Fibroblast of skin of right biceps (primary cell): ENCODE results near the gene TAOK2.
A peak's percentile ranks its signal among the peaks of the same experiment; 100 is the strongest.
"Not testable (repeated sequence)": the region's sequence is repeated elsewhere in the genome, so short reads cannot be mapped to it uniquely, and the experiment has no call there.

Experiments
- DNase-seq: peaks from one replicate; pipeline ENCODE4 v3.0.0-alpha.2; 2013

TAOK2 gene

GRCh38 chr16:29973384-29974246 lies at the start of gene TAOK2:
TAOK2 (plus strand) TSS chr16:29973868; CDS start chr16:29977773, 3,905 bp downstream.
- DNase-seq, result peak; percentile 99

GRCh38 chr16:29925105-29925756 lies 48.4 kb upstream of the TAOK2 start:
- DNase-seq, result no peak

- DNase-seq, result peak; percentile 82
These were observed 47.6 kb upstream of the TAOK2 start, which contains the start of gene KCTD13 for GRCh38 chr16:29925781-29926710. KCTD13 (minus strand) TSS chr16:29926226; CDS start chr16:29926033, 193 bp downstream.

GRCh38 chr16:29926711-29927052 lies 47.0 kb upstream of the TAOK2 start:
- DNase-seq, result peak; percentile 41

GRCh38 chr16:29927070-29927905 lies 46.4 kb upstream of the TAOK2 start:
- no peak for DNase-seq

- not testable (repeated sequence) for DNase-seq
These were observed 41.9 kb upstream of the TAOK2 start for GRCh38 chr16:29931750-29932149.

GRCh38 chr16:29940656-29941055 lies 33.0 kb upstream of the TAOK2 start:
- no peak for DNase-seq

- DNase-seq, result peak; percentile 99
These were observed 29.5 kb upstream of the TAOK2 start for GRCh38 chr16:29943846-29944799.

- no peak for DNase-seq
These were observed 25.8 kb upstream of the TAOK2 start for GRCh38 chr16:29947897-29948296.

GRCh38 chr16:29950806-29951461 lies 22.7 kb upstream of the TAOK2 start:
- DNase-seq, result no peak

- no peak for DNase-seq
These were observed 21.9 kb upstream of the TAOK2 start for GRCh38 chr16:29951625-29952365.

GRCh38 chr16:29958756-29959155 lies 14.9 kb upstream of the TAOK2 start:
- DNase-seq, result no peak

GRCh38 chr16:29959293-29959692 lies 14.4 kb upstream of the TAOK2 start:
- DNase-seq, result no peak

- DNase-seq, result not testable (repeated sequence)
These were observed 13.8 kb upstream of the TAOK2 start for GRCh38 chr16:29959821-29960220.

GRCh38 chr16:29961127-29961478 lies 12.6 kb upstream of the TAOK2 start:
- DNase-seq, result no peak

GRCh38 chr16:29961479-29962343 lies 12.0 kb upstream of the TAOK2 start, which contains the start of gene TMEM219:
TMEM219 (plus strand) TSS chr16:29962079; CDS start chr16:29963144, 1,065 bp downstream.
- DNase-seq, result peak; percentile 90

GRCh38 chr16:29962344-29962994 lies 11.2 kb upstream of the TAOK2 start:
- peak; percentile 9 for DNase-seq
